MCF 10A (cell line): ENCODE results near the gene ACE. TPM values are rescaled to one million over a fixed set of nuclear protein-coding genes. Genes with fewer than 3 reads are reported as not detected.

Experiments
- BruUV-seq: library from RNA; stranded (reverse); fragments of 400-500 nt; replicated peaks from 2 replicates; lab custom pipeline; 2021; lab: Mats Ljungman, UMichigan
- CTCF ChIA-PET: fragments of 300-600 bp; sonication (Branson Sonifier 250); formaldehyde crosslinking; extraction: SDS; loops from one replicate; lab custom pipeline; 2021; ENCODE audit warnings: antibody characterized with exemption, inconsistent platforms; lab: Yijun Ruan, JAX
- POLR2A ChIA-PET: fragments of 300-600, 350-650 bp; sonication (Branson Sonifier 250); formaldehyde crosslinking; extraction: SDS; loops from one replicate; lab custom pipeline; 2020; ENCODE audit warnings: antibody characterized with exemption, inconsistent platforms; lab: Yijun Ruan, JAX
- DNase-seq: peaks from one replicate; pipeline ENCODE4 v3.0.0-alpha.2; 2018; ENCODE audit not compliant: unreplicated experiment
- H3K27ac Mint-ChIP-seq: one replicate; pipeline ENCODE4 v1.8.0; 2022; ENCODE audit warnings: mild to moderate bottlenecking, low read depth, mixed read lengths; ENCODE audit not compliant: unreplicated experiment
- H3K27me3 Mint-ChIP-seq: one replicate; pipeline ENCODE4 v1.8.0; 2022; ENCODE audit warnings: mixed read lengths; ENCODE audit not compliant: insufficient read depth, unreplicated experiment
- H3K36me3 Mint-ChIP-seq: one replicate; pipeline ENCODE4 v1.8.0; 2022; ENCODE audit warnings: mild to moderate bottlenecking, moderate library complexity, mixed read lengths; ENCODE audit not compliant: insufficient read depth, unreplicated experiment
- H3K4me1 Mint-ChIP-seq: one replicate; pipeline ENCODE4 v1.8.0; 2022; ENCODE audit warnings: mixed read lengths; ENCODE audit not compliant: insufficient read depth, unreplicated experiment
- H3K4me3 Mint-ChIP-seq: one replicate; pipeline ENCODE4 v1.8.0; 2022; ENCODE audit warnings: mild to moderate bottlenecking, moderate library complexity, mixed read lengths; ENCODE audit not compliant: unreplicated experiment
- H3K9me3 Mint-ChIP-seq: one replicate; pipeline ENCODE4 v1.8.0; 2022; ENCODE audit warnings: mixed read lengths; ENCODE audit not compliant: unreplicated experiment
- intact Hi-C: fragments of 100-400 bp; cut with micrococcal nuclease; formaldehyde crosslinking; loops from 2 replicates; pipeline ENCODE4 v1.14.1; 2022
- total RNA-seq: library from RNA; stranded (reverse); gene quantifications from 2 replicates; pipeline ENCODE4 v1.2.3, GENCODE V29; 2022
- TF ChIP-seq, protein P1 (sequence below): fragments of 200-600 bp; IDR thresholded peaks from one replicate; pipeline ENCODE4 v1.8.0; 2022; ENCODE audit warnings: antibody characterized with exemption, mild to moderate bottlenecking; ENCODE audit not compliant: unreplicated experiment

The ACE gene
- total RNA-seq, 1 experiment from 2014 or later: 0.30 TPM

DNA sequence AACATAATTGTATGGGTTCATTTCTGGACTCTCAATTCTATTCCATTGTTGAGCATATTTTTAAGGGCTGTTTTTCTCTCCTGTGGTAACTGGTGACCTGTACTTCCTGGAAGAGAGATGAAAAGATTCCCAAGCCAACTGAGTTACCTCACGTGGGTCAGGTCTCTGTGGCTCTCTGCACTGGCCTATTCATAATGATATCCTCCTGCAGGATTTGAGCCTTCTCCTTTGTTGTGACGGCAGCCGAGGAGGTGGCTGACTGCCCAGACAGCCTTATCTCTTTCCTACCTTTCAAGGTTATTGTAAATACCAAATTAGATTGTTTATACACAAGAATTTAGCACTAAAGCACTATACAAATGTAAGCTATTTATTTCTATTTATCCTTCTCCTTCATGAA lies 2.7 kb upstream of the ACE start:
- no TSS peak for BruUV-seq
- ChIA-PET POLR2A (no interaction called here), CTCF (interaction anchor here (0.6 kb wide), 1 partner anchor 260 kb away, joined by 3 read pairs; no protein-coding TSS in a partner anchor)
- Mint-ChIP-seq H3K27ac (no peak overlapping the region), H3K27me3 (no peaks in the 10 kb centered on the region), H3K9me3 (no peaks in the 10 kb centered on the region), H3K4me3 (no peak overlapping the region), H3K36me3 (no peaks in the 10 kb centered on the region), H3K4me1 (no peaks in the 10 kb centered on the region)
- intact Hi-C loops: no loop called here
- no peak for DNase-seq
- TF ChIP-seq, protein P1, sequence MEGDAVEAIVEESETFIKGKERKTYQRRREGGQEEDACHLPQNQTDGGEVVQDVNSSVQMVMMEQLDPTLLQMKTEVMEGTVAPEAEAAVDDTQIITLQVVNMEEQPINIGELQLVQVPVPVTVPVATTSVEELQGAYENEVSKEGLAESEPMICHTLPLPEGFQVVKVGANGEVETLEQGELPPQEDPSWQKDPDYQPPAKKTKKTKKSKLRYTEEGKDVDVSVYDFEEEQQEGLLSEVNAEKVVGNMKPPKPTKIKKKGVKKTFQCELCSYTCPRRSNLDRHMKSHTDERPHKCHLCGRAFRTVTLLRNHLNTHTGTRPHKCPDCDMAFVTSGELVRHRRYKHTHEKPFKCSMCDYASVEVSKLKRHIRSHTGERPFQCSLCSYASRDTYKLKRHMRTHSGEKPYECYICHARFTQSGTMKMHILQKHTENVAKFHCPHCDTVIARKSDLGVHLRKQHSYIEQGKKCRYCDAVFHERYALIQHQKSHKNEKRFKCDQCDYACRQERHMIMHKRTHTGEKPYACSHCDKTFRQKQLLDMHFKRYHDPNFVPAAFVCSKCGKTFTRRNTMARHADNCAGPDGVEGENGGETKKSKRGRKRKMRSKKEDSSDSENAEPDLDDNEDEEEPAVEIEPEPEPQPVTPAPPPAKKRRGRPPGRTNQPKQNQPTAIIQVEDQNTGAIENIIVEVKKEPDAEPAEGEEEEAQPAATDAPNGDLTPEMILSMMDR: no peak

DNA sequence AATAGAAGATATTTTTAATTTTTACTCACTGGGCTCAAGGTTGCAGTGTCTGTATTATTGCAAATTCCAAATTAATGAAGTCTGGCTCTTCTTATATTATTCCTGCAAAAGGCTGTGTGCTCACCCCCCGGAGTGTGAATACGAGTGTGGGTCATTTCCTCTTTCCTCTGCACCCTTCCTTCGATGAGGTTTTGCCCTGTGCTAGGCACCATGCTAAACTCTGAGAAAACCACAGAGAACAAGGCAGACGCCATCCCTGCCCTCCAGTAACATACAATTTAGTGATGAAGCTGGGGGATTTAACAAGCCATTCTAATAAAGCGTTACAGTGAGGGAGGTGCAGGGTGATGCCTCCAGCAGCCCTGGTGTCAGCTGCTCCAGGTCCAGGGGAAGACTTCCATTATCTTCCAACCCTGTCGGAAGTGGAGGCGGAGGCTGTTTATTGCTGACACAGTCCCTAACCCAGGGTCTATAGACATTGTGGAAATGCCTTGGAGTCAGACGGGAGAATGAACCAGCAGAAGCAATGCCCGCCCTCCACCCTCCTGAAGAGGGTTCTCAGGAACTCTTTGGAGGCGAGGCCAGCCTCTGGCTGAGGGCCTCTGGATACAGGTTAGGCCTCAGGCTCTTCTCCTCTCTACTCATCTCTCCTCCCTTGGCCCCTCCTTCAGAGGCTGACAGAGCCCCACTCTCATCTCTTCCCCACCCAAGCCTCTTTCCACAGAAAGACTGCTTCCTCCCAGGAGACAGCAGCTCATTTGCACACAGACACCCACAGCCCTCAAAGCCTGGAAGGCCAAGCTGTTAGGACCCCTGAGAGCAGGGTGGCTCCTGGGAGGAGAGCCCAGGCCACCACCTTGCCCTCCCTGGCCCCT lies 2.0 kb upstream of the ACE start:
- H3K27me3 Mint-ChIP-seq: no peaks in the 10 kb centered on the region

GRCh38 chr17:63475491-63476412 lies 1.1 kb upstream of the ACE start:
- intact Hi-C loops: no loop called here
- Mint-ChIP-seq H3K4me3 (no peak overlapping the region), H3K27ac (no peak overlapping the region), H3K36me3 (no peaks in the 10 kb centered on the region), H3K27me3 (no peaks in the 10 kb centered on the region), H3K9me3 (no peaks in the 10 kb centered on the region), H3K4me1 (no peaks in the 10 kb centered on the region)
- no peak for DNase-seq
- ChIA-PET POLR2A (no interaction called here), CTCF (interaction anchor here (0.7 to 6.9 kb wide), 5 partner anchors 12 to 802 kb away, joined by 3 to 216 read pairs (median 6); partner anchors contain the start of gene CYB561)
- BruUV-seq: no TSS peak
- TF ChIP-seq, protein P1: no peak

More for the DNA sequence above, 2.0 kb upstream of the ACE start:
- no peaks in the 10 kb centered on the region for H3K36me3 Mint-ChIP-seq
- BruUV-seq: no TSS peak
- no peaks in the 10 kb centered on the region for H3K9me3 Mint-ChIP-seq
- no peak overlapping the region for H3K4me3 Mint-ChIP-seq
- no peak overlapping the region for H3K27ac Mint-ChIP-seq
- DNase-seq: no peak
- TF ChIP-seq, protein P1: no peak
- intact Hi-C loops: no loop called here
- CTCF ChIA-PET: interaction anchor here (0.6 to 0.8 kb wide), 3 partner anchors 40 to 801 kb away, joined by 3 to 6 read pairs (median 4); no protein-coding TSS in a partner anchor
- no peaks in the 10 kb centered on the region for H3K4me1 Mint-ChIP-seq
- POLR2A ChIA-PET: no interaction called here
